ENCODE data around the gene RAB37.

DNA sequence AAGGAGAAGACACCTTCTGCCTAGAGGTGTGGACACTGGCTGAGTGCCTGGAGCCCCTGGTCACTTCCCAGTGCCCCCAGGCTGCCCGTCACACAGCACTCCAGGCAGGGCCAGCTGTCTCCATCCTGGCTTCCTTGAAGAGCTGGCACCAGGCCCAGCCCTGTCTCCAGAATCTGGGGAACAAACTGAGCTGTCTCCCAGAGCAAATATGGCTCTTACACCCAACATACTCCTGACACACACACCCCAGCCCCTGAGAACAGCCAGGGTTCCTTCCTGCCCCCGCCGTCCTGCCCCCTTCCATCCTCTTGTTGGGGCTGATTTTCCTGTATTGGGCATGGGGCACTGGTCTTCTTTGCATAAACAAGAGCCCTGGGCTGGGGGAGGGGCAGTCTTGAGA is 20.4 kb downstream of the RAB37 start:
- TF ChIP-seq POLR2AphosphoS5 (IDR thresholded peaks at IDR 0.05), result no peak
- TF ChIP-seq, protein P1, sequence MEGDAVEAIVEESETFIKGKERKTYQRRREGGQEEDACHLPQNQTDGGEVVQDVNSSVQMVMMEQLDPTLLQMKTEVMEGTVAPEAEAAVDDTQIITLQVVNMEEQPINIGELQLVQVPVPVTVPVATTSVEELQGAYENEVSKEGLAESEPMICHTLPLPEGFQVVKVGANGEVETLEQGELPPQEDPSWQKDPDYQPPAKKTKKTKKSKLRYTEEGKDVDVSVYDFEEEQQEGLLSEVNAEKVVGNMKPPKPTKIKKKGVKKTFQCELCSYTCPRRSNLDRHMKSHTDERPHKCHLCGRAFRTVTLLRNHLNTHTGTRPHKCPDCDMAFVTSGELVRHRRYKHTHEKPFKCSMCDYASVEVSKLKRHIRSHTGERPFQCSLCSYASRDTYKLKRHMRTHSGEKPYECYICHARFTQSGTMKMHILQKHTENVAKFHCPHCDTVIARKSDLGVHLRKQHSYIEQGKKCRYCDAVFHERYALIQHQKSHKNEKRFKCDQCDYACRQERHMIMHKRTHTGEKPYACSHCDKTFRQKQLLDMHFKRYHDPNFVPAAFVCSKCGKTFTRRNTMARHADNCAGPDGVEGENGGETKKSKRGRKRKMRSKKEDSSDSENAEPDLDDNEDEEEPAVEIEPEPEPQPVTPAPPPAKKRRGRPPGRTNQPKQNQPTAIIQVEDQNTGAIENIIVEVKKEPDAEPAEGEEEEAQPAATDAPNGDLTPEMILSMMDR (IDR thresholded peaks at IDR 0.05), result no peak
